ENCODE measurements around the gene RNF150. TPM values are rescaled to one million over a fixed set of nuclear protein-coding genes. Genes with fewer than 3 reads are reported as not detected.

RNF150 gene
- total and polyA plus RNA-seq, 2 of the 4 experiments (the other 2 are of a cell fraction), result 6.2 to 18.1 TPM

DNA sequence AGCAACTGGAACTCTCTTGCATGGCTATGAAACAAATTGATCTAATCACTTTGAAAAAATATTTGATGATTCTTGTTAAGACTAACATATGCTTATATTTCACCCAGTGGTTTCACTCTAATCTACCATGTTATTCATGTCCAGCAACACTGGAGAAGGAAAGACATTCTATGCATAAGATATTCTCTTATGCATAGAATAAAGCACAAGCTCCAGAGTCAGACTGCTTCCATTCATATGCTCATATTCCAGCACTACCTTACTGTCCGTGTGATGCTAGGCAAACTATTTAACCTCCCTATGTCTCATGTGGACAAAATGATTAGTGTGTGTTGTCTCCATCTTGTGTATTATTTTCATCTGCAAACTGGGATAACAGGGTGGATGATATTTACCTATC is 124.1 kb downstream of the RNF150 start:
- Histone ChIP-seq H3K23ac (ENCODE audit: low read depth, low read length) (no peak overlapping the region), H3K27ac (ENCODE audit: insufficient read depth, low read length) (no peak overlapping the region), H2AK9ac (replicated peaks; ENCODE audit: low read depth, low read length, poor library complexity) (no peak overlapping the region), H4K8ac (ENCODE audit: low read depth in 2 of 2, low read length in 2 of 2) (no peak overlapping the region), H3K4ac (ENCODE audit: low read depth, low read length) (no peak overlapping the region), H3K79me1 (ENCODE audit: low read depth in 1 of 2, low read length in 2 of 2) (no peaks in the 10 kb centered on the region), H2BK15ac (ENCODE audit: low read depth, low read length) (no peak overlapping the region), H3K4me3 (ENCODE audit: insufficient read depth, low read depth, low read length) (no peak overlapping the region), H2BK20ac (ENCODE audit: low read depth, low read length) (no peak overlapping the region), H2BK5ac (ENCODE audit: low read depth, low read length, poor library complexity, severe bottlenecking) (no peak overlapping the region), H3K9me3 (ENCODE audit: control insufficient read depth, insufficient read depth, low read length) (no peaks in the 10 kb centered on the region), H3K9ac (ENCODE audit: low read depth, low read length) (no peak overlapping the region), H3K9me1 (ENCODE audit: insufficient read depth, low read length) (no peaks in the 10 kb centered on the region; the same call in 1 of the 2 replicates), H3K36me3 (ENCODE audit: control insufficient read depth, insufficient read depth, low read length) (no peaks in the 10 kb centered on the region), H4K91ac (ENCODE audit: insufficient read depth, low read depth, low read length) (no peak overlapping the region), H3K4me2 (ENCODE audit: low read depth, low read length) (no peak overlapping the region), H3K27me3 (ENCODE audit: control insufficient read depth, insufficient read depth, low read length) (no peaks in the 10 kb centered on the region), H4K20me1 (ENCODE audit: insufficient read depth, low read length) (no peaks in the 10 kb centered on the region), H2AFZ (replicated peaks; ENCODE audit: low read length, poor library complexity) (no peak overlapping the region), H3K18ac (ENCODE audit: low read depth, low read length) (no peak overlapping the region), H3K4me1 (ENCODE audit: control insufficient read depth, insufficient read depth, low read length) (no peaks in the 10 kb centered on the region), H3K14ac (replicated peaks; ENCODE audit: low read depth, low read length) (no peak overlapping the region), H2BK120ac (ENCODE audit: low read depth, low read length) (no peak overlapping the region), H2AK5ac (ENCODE audit: low read depth, low read length) (no peak overlapping the region), H3K56ac (ENCODE audit: extremely low read depth, insufficient read depth, low read length) (no peak overlapping the region), H4K5ac (ENCODE audit: low read depth, low read length) (no peak overlapping the region)
- ChIA-PET CTCF (no interaction called here), POLR2A (ENCODE audit: unreplicated experiment) (no interaction called here)
- BruUV-seq (replicated peaks), result no TSS peak
- DNase-seq (no peak), ATAC-seq (ENCODE audit: low read depth) (no peak)
- TF ChIP-seq POLR2A (IDR thresholded peaks at IDR 0.05; ENCODE audit: low read depth, low read length), result no peak
- no peak for TF ChIP-seq CHD1 (IDR thresholded peaks at IDR 0.05; ENCODE audit: low read depth, low read length)
- no peak for TF ChIP-seq RCOR1 (IDR thresholded peaks at IDR 0.05; ENCODE audit: insufficient replicate concordance, low read length)
- TF ChIP-seq, protein P1, sequence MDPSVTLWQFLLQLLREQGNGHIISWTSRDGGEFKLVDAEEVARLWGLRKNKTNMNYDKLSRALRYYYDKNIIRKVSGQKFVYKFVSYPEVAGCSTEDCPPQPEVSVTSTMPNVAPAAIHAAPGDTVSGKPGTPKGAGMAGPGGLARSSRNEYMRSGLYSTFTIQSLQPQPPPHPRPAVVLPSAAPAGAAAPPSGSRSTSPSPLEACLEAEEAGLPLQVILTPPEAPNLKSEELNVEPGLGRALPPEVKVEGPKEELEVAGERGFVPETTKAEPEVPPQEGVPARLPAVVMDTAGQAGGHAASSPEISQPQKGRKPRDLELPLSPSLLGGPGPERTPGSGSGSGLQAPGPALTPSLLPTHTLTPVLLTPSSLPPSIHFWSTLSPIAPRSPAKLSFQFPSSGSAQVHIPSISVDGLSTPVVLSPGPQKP (IDR thresholded peaks at IDR 0.05; ENCODE audit: borderline replicate concordance, low read depth, low read length), result no peak
- no CpG with 5 or more reads among the region's 1 CpG for WGBS, 2 experiments (ENCODE audit: extremely low coverage in 2 of 2, insufficient read length in 1 of 2)
- intact Hi-C loops (cut with micrococcal nuclease) (no loop called here), dilution Hi-C loops (cut with HindIII; ENCODE audit: low sequenced_read_pairs, unreplicated experiment) (no loop called here), in situ Hi-C loops (cut with MboI; ENCODE audit: low sequenced_read_pairs) (no loop called here)
